IgD-negative memory B cell (primary cell): ENCODE data around the gene AQP5. TPM values are rescaled to one million over a fixed set of nuclear protein-coding genes. Genes with fewer than 3 reads are reported as not detected.
A peak's percentile ranks its signal among the peaks of the same experiment; 100 is the strongest.

Source experiments
- H3K27ac Mint-ChIP-seq, 3 donors: one replicate each; pipeline ENCODE4 v1.8.0; 2020 to 2022; ENCODE audit warnings: mild to moderate bottlenecking in 3 of 3, mixed read lengths in 3 of 3, moderate library complexity in 1 of 3
- H3K27me3 Mint-ChIP-seq: one replicate; pipeline ENCODE4 v1.8.0; 2021; ENCODE audit warnings: mixed read lengths
- H3K36me3 Mint-ChIP-seq: one replicate; pipeline ENCODE4 v1.8.0; 2020; ENCODE audit warnings: mild to moderate bottlenecking, mixed read lengths
- H3K4me1 Mint-ChIP-seq, 3 donors: one replicate each; pipeline ENCODE4 v1.8.0; 2020 to 2022; ENCODE audit warnings: mixed read lengths in 3 of 3, mild to moderate bottlenecking in 1 of 3
- H3K4me3 Mint-ChIP-seq, 4 donors: one replicate each; pipeline ENCODE4 v1.8.0; 2020 to 2022; ENCODE audit warnings: mild to moderate bottlenecking in 4 of 4, mixed read lengths in 4 of 4, moderate library complexity in 3 of 4
- H3K9me3 Mint-ChIP-seq, 3 donors: one replicate each; pipeline ENCODE4 v1.8.0; 2020 to 2021; ENCODE audit warnings: mixed read lengths in 3 of 3, mild to moderate bottlenecking in 1 of 3
- polyA plus RNA-seq: library from polyadenylated mRNA; unstranded; fragments of 300-500 nt; fragmentation: Illumina TruSeq; gene quantifications from one replicate; pipeline ENCODE4 v1.2.3, GENCODE V29; 2021

AQP5 gene
- polyA plus RNA-seq, 1 donor from 2014 or later: not detected

DNA sequence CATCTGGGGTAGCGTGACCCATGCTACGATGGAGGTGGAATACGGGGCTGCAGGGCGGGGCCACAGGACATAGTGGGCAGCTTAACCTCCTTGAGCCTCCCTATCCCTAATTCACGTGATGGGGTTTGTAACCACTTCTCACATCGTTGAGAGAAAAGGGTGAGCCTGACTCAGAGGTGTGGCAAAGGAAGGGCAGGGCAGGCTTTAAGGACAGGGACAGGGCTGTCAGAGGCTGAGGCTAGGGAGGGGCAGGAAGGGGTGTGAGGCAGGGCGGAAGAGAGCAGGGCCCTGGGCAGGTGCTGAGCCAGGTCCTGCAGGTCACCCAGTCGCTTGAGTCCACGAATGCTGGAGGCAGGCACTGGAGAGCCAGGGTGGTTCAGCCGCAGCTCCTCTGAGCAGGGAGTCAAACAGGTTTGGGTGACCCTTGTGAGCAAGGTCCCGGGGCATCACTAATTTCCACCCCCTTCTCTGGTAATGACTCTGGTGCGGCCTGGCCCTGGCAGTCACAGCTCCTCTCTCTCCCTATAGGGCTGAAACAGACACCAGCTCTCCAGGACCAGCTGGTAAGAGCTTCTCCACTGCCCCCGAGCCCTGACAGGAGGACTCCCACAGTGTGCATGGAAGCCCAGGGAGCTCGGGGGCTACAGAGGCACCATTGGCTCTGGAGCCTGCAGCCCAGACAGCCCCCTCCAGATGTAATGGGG is 18.6 kb upstream of the AQP5 start:
- no peak overlapping the region for H3K27ac Mint-ChIP-seq
- H3K9me3 Mint-ChIP-seq: no peaks in the 10 kb centered on the region
- no peaks in the 10 kb centered on the region for H3K36me3 Mint-ChIP-seq
- H3K27me3 Mint-ChIP-seq: peaks cover 15% of the 10 kb centered on the region
- H3K4me3 Mint-ChIP-seq: peak overlapping the region in 1 of 4 donors; percentile 23
- peaks cover 6 to 16% (median 14%) of the 10 kb centered on the region in 3 donors for H3K4me1 Mint-ChIP-seq

DNA sequence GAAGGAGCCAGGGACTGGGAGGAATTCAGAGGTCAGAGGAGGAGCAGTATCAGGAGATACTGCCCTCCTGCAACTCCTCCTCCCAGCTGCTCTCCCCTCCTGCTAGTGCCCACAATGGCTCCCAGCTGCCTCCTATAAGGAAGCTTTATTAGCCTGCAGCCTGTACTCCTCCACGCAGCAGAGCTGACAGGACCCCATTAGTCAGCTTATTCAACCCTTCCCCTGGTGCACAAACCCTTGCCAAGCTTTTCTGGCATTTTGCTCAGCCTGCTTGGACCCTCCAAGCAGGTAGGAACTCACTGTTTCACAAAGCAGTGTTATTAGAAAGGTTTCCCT is 18.1 kb upstream of the AQP5 start:
- H3K27me3 Mint-ChIP-seq: peaks cover 17% of the 10 kb centered on the region
- H3K9me3 Mint-ChIP-seq: no peaks in the 10 kb centered on the region
- H3K4me1 Mint-ChIP-seq: peaks cover 6 to 16% (median 14%) of the 10 kb centered on the region in 3 donors
- no peak overlapping the region for H3K4me3 Mint-ChIP-seq
- H3K36me3 Mint-ChIP-seq: no peaks in the 10 kb centered on the region
- no peak overlapping the region for H3K27ac Mint-ChIP-seq

GRCh38 chr12:49944046-49944445 is 17.6 kb upstream of the AQP5 start:
- peaks cover 18% of the 10 kb centered on the region for H3K27me3 Mint-ChIP-seq
- H3K4me3 Mint-ChIP-seq: peak overlapping the region in 1 of 4 donors; percentile 35
- H3K27ac Mint-ChIP-seq: no peak overlapping the region
- H3K4me1 Mint-ChIP-seq: peaks cover 6 to 16% (median 14%) of the 10 kb centered on the region in 3 donors
- H3K9me3 Mint-ChIP-seq: no peaks in the 10 kb centered on the region
- H3K36me3 Mint-ChIP-seq: no peaks in the 10 kb centered on the region

DNA sequence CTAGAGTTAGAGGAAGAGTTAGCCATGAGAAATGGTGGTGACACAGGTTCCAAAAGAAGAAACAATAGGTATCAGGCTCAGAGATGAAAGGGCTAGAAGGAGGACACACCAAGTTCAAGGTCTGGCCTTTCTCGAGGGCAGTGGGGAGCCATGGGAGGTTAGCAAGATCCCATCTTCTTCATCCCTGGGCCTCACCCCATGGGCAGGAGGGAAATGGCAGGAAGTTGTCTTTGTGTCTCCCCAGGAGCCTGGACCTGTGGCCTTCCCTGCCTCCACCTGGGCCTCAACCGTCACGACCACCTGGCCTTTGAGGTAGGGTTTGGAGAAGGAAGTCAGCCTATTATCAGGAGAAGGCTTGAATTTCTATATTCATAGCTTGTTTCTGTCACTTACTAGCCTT is 17.0 kb upstream of the AQP5 start:
- Mint-ChIP-seq H3K27me3 (peaks cover 18% of the 10 kb centered on the region), H3K4me3 (peak overlapping the region in 2 of 4 donors; percentile 25 to 70), H3K36me3 (no peaks in the 10 kb centered on the region), H3K4me1 (peaks cover 6 to 16% (median 14%) of the 10 kb centered on the region in 3 donors), H3K27ac (no peak overlapping the region), H3K9me3 (no peaks in the 10 kb centered on the region)

DNA sequence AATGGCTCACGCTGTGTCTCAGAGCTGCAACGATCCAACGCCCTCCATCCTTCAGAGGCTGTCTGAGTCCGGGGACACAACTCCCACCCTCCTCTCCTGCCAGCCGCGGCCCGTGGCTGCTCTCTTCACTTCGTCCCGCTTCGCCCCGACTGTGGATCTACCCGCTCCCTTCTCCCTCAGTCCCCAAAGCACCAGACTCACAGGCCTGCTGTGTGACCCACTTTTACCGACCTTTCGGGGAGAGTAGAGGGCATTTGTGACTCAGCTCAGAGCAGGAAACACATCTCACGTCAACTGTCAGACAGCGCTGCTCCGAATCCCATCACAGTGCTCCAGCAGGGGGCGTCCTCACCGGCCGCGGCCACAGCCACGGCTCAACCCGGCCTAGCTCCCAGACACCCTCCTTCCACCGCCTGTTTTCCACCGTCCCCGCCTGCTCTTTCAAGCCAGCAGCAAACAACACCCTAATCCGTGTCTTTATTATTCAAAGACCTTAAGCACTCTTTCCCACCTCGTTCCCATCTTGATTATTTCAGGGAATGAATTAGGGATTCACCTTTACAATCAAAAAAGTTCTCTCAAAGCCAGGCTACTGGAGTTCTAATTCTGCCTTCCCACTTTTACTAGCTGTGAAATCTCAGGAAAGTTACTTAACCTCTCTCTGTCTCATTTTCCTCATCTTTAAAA is 16.1 kb upstream of the AQP5 start:
- no peak overlapping the region for H3K27ac Mint-ChIP-seq
- peaks cover 10 to 16% (median 14%) of the 10 kb centered on the region in 3 donors for H3K4me1 Mint-ChIP-seq
- H3K9me3 Mint-ChIP-seq: no peaks in the 10 kb centered on the region
- no peaks in the 10 kb centered on the region for H3K36me3 Mint-ChIP-seq
- peak overlapping the region in 3 of 4 donors; percentile 79 to 92 (median 91) for H3K4me3 Mint-ChIP-seq
- H3K27me3 Mint-ChIP-seq: peaks cover 18% of the 10 kb centered on the region

DNA sequence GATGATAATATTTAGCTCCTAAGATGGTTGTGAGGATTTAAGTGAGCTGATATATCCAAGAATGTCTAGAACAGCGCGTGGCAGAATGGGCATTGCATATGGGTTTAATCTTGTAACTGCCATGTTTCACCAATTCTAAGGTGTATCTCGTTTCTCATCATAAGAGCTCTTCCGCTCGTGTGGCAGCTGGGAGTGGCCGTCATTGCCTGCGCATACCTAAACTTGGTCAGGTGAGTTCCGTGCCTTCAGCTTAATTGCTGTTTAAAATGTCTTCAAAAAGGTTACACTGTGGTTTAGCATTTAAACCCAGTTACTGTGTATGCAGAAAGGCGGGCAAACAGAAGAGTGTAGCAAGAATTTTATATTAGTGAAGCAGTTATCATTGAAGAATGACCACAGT is 15.6 kb upstream of the AQP5 start:
- H3K27ac Mint-ChIP-seq: no peak overlapping the region
- H3K4me3 Mint-ChIP-seq: no peak overlapping the region

DNA sequence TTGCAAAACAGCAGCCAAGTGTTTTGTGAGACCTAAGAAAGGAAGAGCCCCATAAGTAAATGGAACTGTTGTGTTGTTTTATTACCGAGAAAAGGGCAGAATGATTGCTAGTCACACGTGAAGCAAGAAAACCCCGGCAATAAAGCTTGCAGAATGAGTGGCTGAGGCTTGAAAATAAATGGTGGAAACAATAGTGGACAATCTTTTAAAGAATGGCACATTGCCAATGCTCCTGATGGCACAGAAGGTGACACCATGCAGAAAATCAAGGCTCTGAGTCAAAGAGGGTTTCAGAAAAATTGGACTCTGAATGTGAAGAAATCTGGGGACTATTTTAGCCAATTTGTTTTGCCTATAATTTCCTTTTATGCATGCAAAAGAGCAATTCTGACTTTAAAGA is 15.2 kb upstream of the AQP5 start:
- Mint-ChIP-seq H3K4me3 (no peak overlapping the region), H3K27ac (no peak overlapping the region), H3K9me3 (no peaks in the 10 kb centered on the region), H3K27me3 (peaks cover 23% of the 10 kb centered on the region), H3K4me1 (peaks cover 10 to 15% (median 14%) of the 10 kb centered on the region in 3 donors), H3K36me3 (no peaks in the 10 kb centered on the region)

More for the DNA sequence above, 15.6 kb upstream of the AQP5 start:
- Mint-ChIP-seq H3K9me3 (no peaks in the 10 kb centered on the region), H3K36me3 (no peaks in the 10 kb centered on the region), H3K27me3 (peaks cover 21% of the 10 kb centered on the region), H3K4me1 (peaks cover 10 to 16% (median 14%) of the 10 kb centered on the region in 3 donors)

DNA sequence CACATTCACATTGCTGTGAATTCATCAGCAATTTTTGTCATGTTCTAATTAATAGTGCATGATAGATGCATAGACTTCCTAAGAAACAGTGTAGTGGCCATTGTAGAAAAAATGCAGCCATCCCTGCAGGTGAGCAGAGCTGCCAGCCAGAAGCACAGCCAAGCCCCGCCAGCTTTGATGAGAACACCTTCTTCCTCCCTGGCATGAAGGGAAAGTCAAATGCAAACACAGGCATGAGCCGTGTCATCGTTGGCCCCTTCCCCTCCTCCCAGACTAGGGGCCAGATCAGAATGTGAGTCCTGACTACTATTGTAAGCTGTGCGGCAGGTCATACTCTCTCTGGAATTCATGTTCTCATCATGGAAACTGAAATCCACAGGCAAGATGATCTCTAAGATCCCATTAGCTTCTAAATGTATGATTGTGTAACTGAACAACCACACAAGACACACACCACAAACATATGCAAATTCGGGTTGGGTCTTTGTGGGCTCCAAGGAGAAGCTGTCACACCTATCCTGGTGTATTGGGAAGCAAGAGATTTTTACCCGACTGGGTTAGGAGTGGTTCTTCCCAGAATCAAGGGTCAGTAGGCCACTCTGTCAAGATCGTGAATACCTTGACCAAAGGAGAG is 14.0 kb upstream of the AQP5 start:
- no peak overlapping the region for H3K4me3 Mint-ChIP-seq
- H3K9me3 Mint-ChIP-seq: no peaks in the 10 kb centered on the region
- peaks cover 20% of the 10 kb centered on the region for H3K27me3 Mint-ChIP-seq
- no peaks in the 10 kb centered on the region for H3K36me3 Mint-ChIP-seq
- peaks cover 8 to 12% (median 10%) of the 10 kb centered on the region in 3 donors for H3K4me1 Mint-ChIP-seq
- H3K27ac Mint-ChIP-seq: no peak overlapping the region

- H3K4me1 Mint-ChIP-seq: peaks cover 6 to 12% (median 10%) of the 10 kb centered on the region in 3 donors
- no peaks in the 10 kb centered on the region for H3K36me3 Mint-ChIP-seq
- H3K9me3 Mint-ChIP-seq: no peaks in the 10 kb centered on the region
- H3K27me3 Mint-ChIP-seq: peaks cover 30% of the 10 kb centered on the region
- peak overlapping the region in 1 of 4 donors; percentile 39 for H3K4me3 Mint-ChIP-seq
- no peak overlapping the region for H3K27ac Mint-ChIP-seq
Observed at GRCh38 chr12:49948866-49949845, 12.5 kb upstream of the AQP5 start.

GRCh38 chr12:49949866-49950265 is 11.8 kb upstream of the AQP5 start:
- Mint-ChIP-seq H3K4me3 (no peak overlapping the region), H3K9me3 (no peaks in the 10 kb centered on the region), H3K4me1 (peaks cover 6 to 12% (median 10%) of the 10 kb centered on the region in 3 donors), H3K36me3 (no peaks in the 10 kb centered on the region), H3K27me3 (peaks cover 34% of the 10 kb centered on the region), H3K27ac (no peak overlapping the region)

- Mint-ChIP-seq H3K9me3 (no peaks in the 10 kb centered on the region), H3K27me3 (peaks cover 32% of the 10 kb centered on the region), H3K36me3 (no peaks in the 10 kb centered on the region), H3K27ac (no peak within 1 kb of the TSS), H3K4me1 (peaks cover 5 to 8% (median 6%) of the 10 kb centered on the region in 3 donors), H3K4me3 (peak within 1 kb of the TSS in 2 of 4 donors; percentile 13 to 30)
Observed at GRCh38 chr12:49950273-49951251, 11.1 kb upstream of the AQP5 start, which contains the start of gene AQP2. Gene AQP2 (plus strand): TSS chr12:49950737. CDS start chr12:49950831, 94 bp downstream.

DNA sequence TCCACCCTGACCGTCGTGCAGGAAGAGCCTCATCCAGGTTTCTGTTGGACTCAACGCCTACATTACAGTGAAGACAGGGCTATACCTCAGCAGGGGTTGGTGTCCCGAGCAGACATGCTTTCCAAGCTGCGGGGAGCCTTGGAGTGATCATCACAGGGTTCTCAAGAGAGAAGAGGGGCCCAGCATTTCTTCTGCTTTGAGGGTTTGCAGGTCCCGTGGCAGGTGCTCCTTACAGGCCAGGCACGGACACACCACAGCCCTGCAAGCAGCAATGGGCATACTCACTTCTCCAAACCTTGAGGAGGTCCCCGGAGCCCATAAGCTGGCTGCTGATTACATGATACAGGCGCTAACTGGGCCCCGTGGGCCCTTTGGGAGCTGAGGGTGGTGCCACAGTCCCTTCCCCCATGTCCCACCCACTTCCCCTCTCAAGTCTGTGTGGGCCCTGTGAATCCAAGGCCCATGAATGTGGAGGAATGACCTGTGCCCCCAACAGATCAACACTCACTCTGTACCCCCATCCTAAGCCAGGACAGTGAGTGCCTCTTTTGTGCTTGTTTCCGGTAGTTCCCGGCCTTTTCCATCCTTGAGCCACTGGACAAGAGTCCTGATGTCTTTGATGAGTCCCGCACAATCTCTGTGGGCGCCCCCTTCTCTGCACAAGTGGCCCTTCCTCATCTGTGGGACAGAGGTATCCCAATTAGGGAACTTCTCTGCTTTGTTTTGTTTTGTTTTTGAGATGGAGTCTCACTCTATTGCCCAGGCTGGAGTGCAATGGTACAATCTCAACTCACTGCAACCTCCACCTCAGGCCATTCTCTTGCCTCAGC is 10.0 kb upstream of the AQP5 start:
- Mint-ChIP-seq H3K36me3 (no peaks in the 10 kb centered on the region), H3K27ac (no peak overlapping the region), H3K27me3 (peaks cover 37% of the 10 kb centered on the region), H3K4me1 (peaks cover 0 to 6% (median 0%) of the 10 kb centered on the region in 3 donors), H3K9me3 (no peaks in the 10 kb centered on the region), H3K4me3 (peak overlapping the region in 1 of 4 donors; percentile 13)
